SK-N-SH treated with all-trans-retinoic acid at 6 μM for 48 hours (cell line): ENCODE measurements around the gene NHP2.

ENCODE experiments used
- ATAC-seq: fragments of 200-7000 bp; cut with Tn5 transposase; 3 replicates; pipeline ENCODE4 v1.9.1; 2020; ENCODE audit warnings: mild to moderate bottlenecking, moderate library complexity
- ARNTL ChIP-seq: fragments of 450-650 bp; formaldehyde crosslinking; IDR thresholded peaks from 2 replicates; pipeline ENCODE4 v1.5.0; 2020; ENCODE audit warnings: low read depth, mild to moderate bottlenecking, moderate library complexity, borderline replicate concordance
- BACH2 ChIP-seq: fragments of 250-450 bp; sonication (Bioruptor Pico); IDR thresholded peaks from 2 replicates; pipeline ENCODE4 v1.9.0; 2021; ENCODE audit warnings: mild to moderate bottlenecking, borderline replicate concordance
- CSRNP3 ChIP-seq: fragments of 250-450 bp; sonication (Bioruptor Pico); IDR thresholded peaks from 2 replicates; pipeline ENCODE4 v1.5.1; 2021; ENCODE audit warnings: mild to moderate bottlenecking, moderate library complexity
- ESRRG ChIP-seq: fragments of 250-450 bp; sonication (Bioruptor Pico); IDR thresholded peaks from 2 replicates; pipeline ENCODE4 v1.6.1; 2021; ENCODE audit warnings: mild to moderate bottlenecking
- GLIS3 ChIP-seq: fragments of 250-450 bp; sonication (Bioruptor Pico); IDR thresholded peaks from 2 replicates; pipeline ENCODE4 v1.5.0; 2020; ENCODE audit warnings: mild to moderate bottlenecking, moderate library complexity
- ISL1 ChIP-seq: fragments of 250-450 bp; sonication (Bioruptor Pico); IDR thresholded peaks from 2 replicates; pipeline ENCODE4 v2.1.2; 2022; ENCODE audit warnings: mild to moderate bottlenecking, moderate library complexity
- OSR1 ChIP-seq: fragments of 250-450 bp; sonication (Bioruptor Pico); IDR thresholded peaks from 2 replicates; pipeline ENCODE4 v1.8.0; 2022; ENCODE audit warnings: moderate library complexity, mild to moderate bottlenecking, inconsistent platforms
- PATZ1 ChIP-seq: fragments of 250-450 bp; sonication (Bioruptor Pico); IDR thresholded peaks from 2 replicates; pipeline ENCODE4 v1.8.0; 2020; ENCODE audit warnings: mild to moderate bottlenecking, moderate library complexity, borderline replicate concordance
- POU6F1 ChIP-seq: fragments of 250-450 bp; sonication (Bioruptor Pico); IDR thresholded peaks from 2 replicates; pipeline ENCODE4 v1.8.0; 2021; ENCODE audit warnings: low read depth, mild to moderate bottlenecking, moderate library complexity, borderline replicate concordance
- PPARA ChIP-seq: fragments of 250-450 bp; sonication (Bioruptor Pico); IDR thresholded peaks from 2 replicates; pipeline ENCODE4 v1.5.0; 2020; ENCODE audit warnings: mild to moderate bottlenecking, borderline replicate concordance
- RARB ChIP-seq: fragments of 250-450 bp; sonication (Bioruptor Pico); IDR thresholded peaks from 2 replicates; pipeline ENCODE4 v1.8.0; 2021; ENCODE audit warnings: mild to moderate bottlenecking, moderate library complexity
- SNAI2 ChIP-seq: fragments of 250-450 bp; sonication (Bioruptor Pico); IDR thresholded peaks from 2 replicates; pipeline ENCODE4 v1.5.0; 2020; ENCODE audit warnings: mild to moderate bottlenecking, moderate library complexity
- TCF4 ChIP-seq: fragments of 250-450 bp; sonication (Bioruptor Pico); IDR thresholded peaks from 2 replicates; pipeline ENCODE4 v1.8.0; 2021; ENCODE audit warnings: mild to moderate bottlenecking, moderate library complexity, borderline replicate concordance
- TSHZ2 ChIP-seq: fragments of 250-450 bp; sonication (Bioruptor Pico); IDR thresholded peaks from 2 replicates; pipeline ENCODE4 v1.5.0; 2020; ENCODE audit warnings: mild to moderate bottlenecking, moderate library complexity
- ZC3H10 ChIP-seq: fragments of 250-450 bp; sonication (Bioruptor Pico); IDR thresholded peaks from 2 replicates; pipeline ENCODE4 v1.5.1; 2021; ENCODE audit warnings: mild to moderate bottlenecking, moderate library complexity
- ZFP30 ChIP-seq: fragments of 450-650 bp; formaldehyde crosslinking; IDR thresholded peaks from 2 replicates; pipeline ENCODE4 v1.5.0; 2022; ENCODE audit warnings: mild to moderate bottlenecking, moderate library complexity
- ZNF565 ChIP-seq: fragments of 450-650 bp; formaldehyde crosslinking; conservative IDR thresholded peaks from 2 replicates; pipeline ENCODE4 v1.5.0; 2020; ENCODE audit warnings: low read depth, mild to moderate bottlenecking, moderate library complexity
- ZNF70 ChIP-seq: fragments of 450-650 bp; formaldehyde crosslinking; IDR thresholded peaks from 2 replicates; pipeline ENCODE4 v1.5.0; 2020; ENCODE audit warnings: mild to moderate bottlenecking, moderate library complexity
- ZNF8 ChIP-seq: fragments of 450-650 bp; formaldehyde crosslinking; IDR thresholded peaks from 2 replicates; pipeline ENCODE4 v1.5.0; 2020; ENCODE audit warnings: mild to moderate bottlenecking, moderate library complexity

NHP2 gene

GRCh38 chr5:178125253-178125906 is 28.3 kb downstream of the NHP2 start:
- no peak for ATAC-seq
- no peak for TF ChIP-seq ZC3H10 (CRISPR knock-in tag)
- TF ChIP-seq POU6F1 = no peak
- no peak for TF ChIP-seq TCF4
- TF ChIP-seq ESRRG = no peak
- TF ChIP-seq ISL1 (CRISPR knock-in tag) = no peak
- no peak for TF ChIP-seq ZNF565 (CRISPR knock-in tag)
- no peak for TF ChIP-seq ZNF70 (CRISPR knock-in tag)
- no peak for TF ChIP-seq ZFP30
- TF ChIP-seq PATZ1 = no peak
- TF ChIP-seq TSHZ2 (CRISPR knock-in tag) = no peak
- no peak for TF ChIP-seq OSR1 (CRISPR knock-in tag)
- no peak for TF ChIP-seq GLIS3 (CRISPR knock-in tag)
- TF ChIP-seq RARB (CRISPR knock-in tag) = no peak
- no peak for TF ChIP-seq SNAI2 (CRISPR knock-in tag)
- no peak for TF ChIP-seq PPARA

- TF ChIP-seq CSRNP3 (CRISPR knock-in tag) = no peak
- no peak for TF ChIP-seq ZNF70 (CRISPR knock-in tag)
- no peak for TF ChIP-seq BACH2 (CRISPR knock-in tag)
- ATAC-seq = no peak
These were observed 29.4 kb downstream of the NHP2 start for GRCh38 chr5:178123966-178124925.

GRCh38 chr5:178123094-178123965 is 30.4 kb downstream of the NHP2 start:
- TF ChIP-seq ARNTL (CRISPR knock-in tag) = no peak
- TF ChIP-seq ZNF565 (CRISPR knock-in tag) = no peak
- TF ChIP-seq BACH2 (CRISPR knock-in tag) = no peak
- no peak for TF ChIP-seq PATZ1
- no peak for TF ChIP-seq TCF4
- TF ChIP-seq ZNF8 (CRISPR knock-in tag) = no peak
- TF ChIP-seq TSHZ2 (CRISPR knock-in tag) = no peak
- no peak for TF ChIP-seq ZNF70 (CRISPR knock-in tag)
- TF ChIP-seq, all 23 proteins: peak for 0
- ATAC-seq = no peak
